ENCODE measurements around the gene MYH10. TPM values are rescaled to one million over a fixed set of nuclear protein-coding genes. Genes with fewer than 3 reads are reported as not detected.

MYH10 gene
- total and polyA plus RNA-seq, 4 donors = 205 to 1,963 (median 819) TPM

DNA sequence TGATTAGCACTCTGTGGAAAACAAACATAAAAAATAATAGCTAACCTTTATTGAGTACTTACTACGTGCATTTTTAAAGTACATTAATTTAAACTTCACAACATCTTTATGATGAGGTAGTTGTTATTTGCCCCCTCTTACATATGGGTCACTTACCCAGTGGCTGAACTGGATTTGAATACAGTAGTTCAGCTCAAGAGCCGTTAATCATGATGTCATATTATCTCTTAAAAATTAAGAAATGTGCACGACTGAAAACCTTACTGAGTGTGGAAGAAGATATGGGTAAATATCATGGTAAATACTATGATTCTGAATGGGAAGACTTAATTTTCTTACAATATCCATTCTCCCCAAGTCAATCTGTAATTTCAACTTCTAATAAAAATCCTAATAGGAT, 177.2 kb downstream of the MYH10 start:
- ATAC-seq (ENCODE audit: low FRiP score) (no peak), DNase-seq (no peak)
- Histone ChIP-seq H3K27me3 (ENCODE audit: control insufficient read depth in 1 of 2, insufficient read depth in 2 of 2, low read length in 1 of 2) (no peaks in the 10 kb centered on the region), H3K36me3 (ENCODE audit: control insufficient read depth in 1 of 2, insufficient read depth in 2 of 2, low read length in 1 of 2) (peaks cover 2 to 6% of the 10 kb centered on the region in 2 donors), H3K4me1 (ENCODE audit: control insufficient read depth in 1 of 2, insufficient read depth in 2 of 2, low read length in 2 of 2) (peaks cover 0 to 2% of the 10 kb centered on the region in 2 donors), H3K27ac (ENCODE audit: low read depth in 1 of 2, low read length in 2 of 2) (no peak overlapping the region), H3K9me3 (ENCODE audit: control insufficient read depth, low read length) (no peaks in the 10 kb centered on the region), H3K4me3 (ENCODE audit: low read length in 2 of 2) (no peak overlapping the region)
- WGBS, 2 donors = 73 to 74% methylated on average over 3 of the region's 3 CpGs
- intact Hi-C loops (cut with DNase I) = no loop called here

DNA sequence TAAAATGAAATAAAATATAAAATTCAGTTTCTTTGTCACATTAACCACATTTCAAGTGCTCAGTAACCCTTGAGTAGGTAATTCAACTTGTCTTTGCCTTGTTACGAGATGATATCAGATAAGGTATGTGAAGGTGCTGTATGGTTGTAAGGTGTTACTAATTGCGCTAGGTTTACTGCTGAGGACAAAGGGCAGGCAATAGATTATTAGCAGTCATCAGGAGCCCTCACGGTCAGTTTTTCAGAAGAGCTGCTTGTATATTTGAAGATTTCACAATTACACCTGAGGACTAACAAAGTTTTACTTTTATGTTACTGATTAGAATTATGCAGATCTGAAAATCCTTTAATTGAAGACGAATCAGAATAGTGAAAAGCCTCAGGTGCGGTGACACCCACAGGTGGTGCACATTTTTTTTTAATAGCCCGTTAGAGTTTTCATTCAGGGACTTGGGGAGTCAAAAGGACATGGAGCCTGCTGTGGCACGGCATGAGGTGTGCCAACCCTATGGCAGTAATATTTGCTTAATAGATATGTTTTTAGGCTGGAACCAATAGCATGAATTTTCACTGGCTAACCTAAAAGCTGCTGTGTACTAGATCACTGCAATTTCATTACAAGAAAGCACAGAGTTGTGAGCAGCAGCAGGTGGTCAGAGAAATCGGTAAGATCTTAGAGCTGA, 178.5 kb downstream of the MYH10 start:
- H3K4me1 ChIP-seq (ENCODE audit: control insufficient read depth in 1 of 2, insufficient read depth in 2 of 2, low read length in 2 of 2) = no peaks in the 10 kb centered on the region
- no peaks in the 10 kb centered on the region for H3K27me3 ChIP-seq (ENCODE audit: control insufficient read depth in 1 of 2, insufficient read depth in 2 of 2, low read length in 1 of 2)
- H3K4me3 ChIP-seq (ENCODE audit: low read length in 2 of 2) = no peak overlapping the region
- H3K9me3 ChIP-seq (ENCODE audit: control insufficient read depth, low read length) = no peaks in the 10 kb centered on the region
- no peak for DNase-seq
- WGBS, 2 donors = 89 to 90% methylated on average over 8 of the region's 8 CpGs
- no peak overlapping the region for H3K27ac ChIP-seq (ENCODE audit: low read depth in 1 of 2, low read length in 2 of 2)
- ATAC-seq (ENCODE audit: low FRiP score) = no peak
- intact Hi-C loops (cut with DNase I) = no loop called here
- H3K36me3 ChIP-seq (ENCODE audit: control insufficient read depth in 1 of 2, insufficient read depth in 2 of 2, low read length in 1 of 2) = peaks cover 3 to 7% of the 10 kb centered on the region in 2 donors

DNA sequence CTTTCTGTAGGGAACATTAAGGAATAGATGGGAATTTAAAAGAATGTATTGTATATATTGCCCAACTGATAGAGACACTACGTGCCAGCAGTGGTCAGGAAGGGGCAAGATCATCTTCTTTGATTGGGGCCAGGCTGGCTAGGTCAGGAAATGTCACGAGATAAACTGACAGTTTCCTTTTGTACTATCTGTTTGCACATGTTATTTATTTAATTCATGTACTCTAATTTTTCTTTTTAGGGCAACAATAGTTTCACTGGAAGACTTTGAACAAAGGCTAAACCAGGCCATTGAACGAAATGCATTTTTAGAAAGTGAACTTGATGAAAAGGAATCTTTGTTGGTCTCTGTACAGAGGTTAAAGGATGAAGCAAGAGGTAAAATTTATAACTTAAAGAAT, 182.2 kb downstream of the MYH10 start:
- Histone ChIP-seq H3K36me3 (ENCODE audit: control insufficient read depth in 1 of 2, insufficient read depth in 2 of 2, low read length in 1 of 2) (peaks cover 2 to 7% of the 10 kb centered on the region in 2 donors), H3K27me3 (ENCODE audit: control insufficient read depth in 1 of 2, insufficient read depth in 2 of 2, low read length in 1 of 2) (no peaks in the 10 kb centered on the region), H3K4me3 (ENCODE audit: low read length in 2 of 2) (no peak overlapping the region), H3K9me3 (ENCODE audit: control insufficient read depth, low read length) (no peaks in the 10 kb centered on the region), H3K4me1 (ENCODE audit: control insufficient read depth in 1 of 2, insufficient read depth in 2 of 2, low read length in 2 of 2) (no peaks in the 10 kb centered on the region), H3K27ac (ENCODE audit: low read depth in 1 of 2, low read length in 2 of 2) (no peak overlapping the region)
- ATAC-seq (ENCODE audit: low FRiP score) (no peak), DNase-seq (no peak)
- 80 to 82% methylated on average over 3 of the region's 3 CpGs for WGBS, 2 donors
- intact Hi-C loops (cut with DNase I) = no loop called here

- intact Hi-C loops (cut with DNase I) = no loop called here
- Histone ChIP-seq H3K36me3 (ENCODE audit: control insufficient read depth in 1 of 2, insufficient read depth in 2 of 2, low read length in 1 of 2) (peaks cover 2 to 7% of the 10 kb centered on the region in 2 donors), H3K4me1 (ENCODE audit: control insufficient read depth in 1 of 2, insufficient read depth in 2 of 2, low read length in 2 of 2) (no peaks in the 10 kb centered on the region), H3K4me3 (ENCODE audit: low read length in 2 of 2) (no peak overlapping the region), H3K27me3 (ENCODE audit: control insufficient read depth in 1 of 2, insufficient read depth in 2 of 2, low read length in 1 of 2) (no peaks in the 10 kb centered on the region), H3K9me3 (ENCODE audit: control insufficient read depth, low read length) (no peaks in the 10 kb centered on the region), H3K27ac (ENCODE audit: low read depth in 1 of 2, low read length in 2 of 2) (no peak overlapping the region)
- 72 to 83% methylated on average over 4 of the region's 4 CpGs for WGBS, 2 donors
- no peak for ATAC-seq (ENCODE audit: low FRiP score)
- no peak for DNase-seq
These were observed 182.7 kb downstream of the MYH10 start for GRCh38 chr17:8447799-8448198.

GRCh38 chr17:8445536-8445935, 185.0 kb downstream of the MYH10 start:
- no peaks in the 10 kb centered on the region for H3K9me3 ChIP-seq (ENCODE audit: control insufficient read depth, low read length)
- no peaks in the 10 kb centered on the region for H3K27me3 ChIP-seq (ENCODE audit: control insufficient read depth in 1 of 2, insufficient read depth in 2 of 2, low read length in 1 of 2)
- H3K4me1 ChIP-seq (ENCODE audit: control insufficient read depth in 1 of 2, insufficient read depth in 2 of 2, low read length in 2 of 2) = peaks cover 2 to 9% of the 10 kb centered on the region in 2 donors
- DNase-seq (no peak), ATAC-seq (ENCODE audit: low FRiP score) (no peak)
- no peak overlapping the region for H3K4me3 ChIP-seq (ENCODE audit: low read length in 2 of 2)
- 67 to 69% methylated on average over 4 of the region's 4 CpGs for WGBS, 2 donors
- H3K36me3 ChIP-seq (ENCODE audit: control insufficient read depth in 1 of 2, insufficient read depth in 2 of 2, low read length in 1 of 2) = peaks cover 2 to 8% of the 10 kb centered on the region in 2 donors
- H3K27ac ChIP-seq (ENCODE audit: low read depth in 1 of 2, low read length in 2 of 2) = no peak overlapping the region
- intact Hi-C loops (cut with DNase I) = no loop called here

- H3K4me1 ChIP-seq (ENCODE audit: control insufficient read depth in 1 of 2, insufficient read depth in 2 of 2, low read length in 2 of 2) = peaks cover 2 to 10% of the 10 kb centered on the region in 2 donors
- H3K4me3 ChIP-seq (ENCODE audit: low read length in 2 of 2) = no peak overlapping the region
- H3K27ac ChIP-seq (ENCODE audit: low read depth in 1 of 2, low read length in 2 of 2) = no peak overlapping the region
- WGBS, 2 donors = 34 to 40% methylated on average over 4 of the region's 4 CpGs
- peaks cover 2 to 8% of the 10 kb centered on the region in 2 donors for H3K36me3 ChIP-seq (ENCODE audit: control insufficient read depth in 1 of 2, insufficient read depth in 2 of 2, low read length in 1 of 2)
- H3K27me3 ChIP-seq (ENCODE audit: control insufficient read depth in 1 of 2, insufficient read depth in 2 of 2, low read length in 1 of 2) = no peaks in the 10 kb centered on the region
- intact Hi-C loops (cut with DNase I) = no loop called here
- H3K9me3 ChIP-seq (ENCODE audit: control insufficient read depth, low read length) = no peaks in the 10 kb centered on the region
- DNase-seq = no peak
- no peak for ATAC-seq (ENCODE audit: low FRiP score)
These were observed 186.0 kb downstream of the MYH10 start for GRCh38 chr17:8444494-8444893.

- peaks cover 2 to 8% of the 10 kb centered on the region in 2 donors for H3K36me3 ChIP-seq (ENCODE audit: control insufficient read depth in 1 of 2, insufficient read depth in 2 of 2, low read length in 1 of 2)
- H3K4me1 ChIP-seq (ENCODE audit: control insufficient read depth in 1 of 2, insufficient read depth in 2 of 2, low read length in 2 of 2) = peaks cover 2 to 10% of the 10 kb centered on the region in 2 donors
- intact Hi-C loops (cut with DNase I) = no loop called here
- H3K9me3 ChIP-seq (ENCODE audit: control insufficient read depth, low read length) = no peaks in the 10 kb centered on the region
- H3K27ac ChIP-seq (ENCODE audit: low read depth in 1 of 2, low read length in 2 of 2) = no peak overlapping the region
- H3K27me3 ChIP-seq (ENCODE audit: control insufficient read depth in 1 of 2, insufficient read depth in 2 of 2, low read length in 1 of 2) = no peaks in the 10 kb centered on the region
- DNase-seq = no peak
- H3K4me3 ChIP-seq (ENCODE audit: low read length in 2 of 2) = no peak overlapping the region
- 55 to 62% methylated on average over 7 of the region's 7 CpGs for WGBS, 2 donors
- ATAC-seq (ENCODE audit: low FRiP score) = no peak
These were observed 186.8 kb downstream of the MYH10 start for GRCh38 chr17:8443756-8444155.

- no peak overlapping the region for H3K4me3 ChIP-seq (ENCODE audit: low read length in 2 of 2)
- 80 to 85% methylated on average over 2 of the region's 2 CpGs for WGBS, 2 donors
- no peak for DNase-seq
- peaks cover 2 to 4% of the 10 kb centered on the region in 2 donors for H3K36me3 ChIP-seq (ENCODE audit: control insufficient read depth in 1 of 2, insufficient read depth in 2 of 2, low read length in 1 of 2)
- H3K27me3 ChIP-seq (ENCODE audit: control insufficient read depth in 1 of 2, insufficient read depth in 2 of 2, low read length in 1 of 2) = no peaks in the 10 kb centered on the region
- no peaks in the 10 kb centered on the region for H3K9me3 ChIP-seq (ENCODE audit: control insufficient read depth, low read length)
- ATAC-seq (ENCODE audit: low FRiP score) = no peak
- peaks cover 2 to 12% of the 10 kb centered on the region in 2 donors for H3K4me1 ChIP-seq (ENCODE audit: control insufficient read depth in 1 of 2, insufficient read depth in 2 of 2, low read length in 2 of 2)
- H3K27ac ChIP-seq (ENCODE audit: low read depth in 1 of 2, low read length in 2 of 2) = no peak overlapping the region
- intact Hi-C loops (cut with DNase I) = no loop called here
These were observed 188.2 kb downstream of the MYH10 start for GRCh38 chr17:8442310-8442709.

GRCh38 chr17:8441690-8442089, 188.8 kb downstream of the MYH10 start:
- ATAC-seq (ENCODE audit: low FRiP score) = no peak
- H3K4me1 ChIP-seq (ENCODE audit: control insufficient read depth in 1 of 2, insufficient read depth in 2 of 2, low read length in 2 of 2) = peaks cover 2 to 12% of the 10 kb centered on the region in 2 donors
- intact Hi-C loops (cut with DNase I) = no loop called here
- no peaks in the 10 kb centered on the region for H3K9me3 ChIP-seq (ENCODE audit: control insufficient read depth, low read length)
- no peak overlapping the region for H3K27ac ChIP-seq (ENCODE audit: low read depth in 1 of 2, low read length in 2 of 2)
- no peak for DNase-seq
- H3K36me3 ChIP-seq (ENCODE audit: control insufficient read depth in 1 of 2, insufficient read depth in 2 of 2, low read length in 1 of 2) = peaks cover 2 to 4% of the 10 kb centered on the region in 2 donors
- whole genome bisulfite sequencing, 2 donors = 54 to 67% methylated on average over 2 of the region's 2 CpGs
- H3K4me3 ChIP-seq (ENCODE audit: low read length in 2 of 2) = no peak overlapping the region
- no peaks in the 10 kb centered on the region for H3K27me3 ChIP-seq (ENCODE audit: control insufficient read depth in 1 of 2, insufficient read depth in 2 of 2, low read length in 1 of 2)

Data from aorta (tissue), 5 donors.